HEK293T (cell line): Measurements from ENCODE around the gene HDAC8.
A peak's percentile ranks its signal among the peaks of the same experiment; 100 is the strongest.

ENCODE experiments used
- CTCF ChIA-PET: fragments of 350-600 bp; formaldehyde crosslinking; extraction: SDS; loops from one replicate; lab custom pipeline; 2021; ENCODE audit warnings: antibody characterized with exemption, inconsistent platforms; lab: Yijun Ruan, JAX
- POLR2A ChIA-PET: fragments of 350-600 bp; formaldehyde crosslinking; extraction: SDS; loops from one replicate; lab custom pipeline; 2020; ENCODE audit warnings: antibody characterized with exemption, inconsistent platforms; lab: Yijun Ruan, JAX
- DNase-seq: peaks from one replicate; pipeline ENCODE4 v3.0.0; 2012; ENCODE audit warnings: mixed read lengths; ENCODE audit errors: extremely low spot score
- ARNT ChIP-seq: fragments of 450-650 bp; IDR thresholded peaks from 2 replicates; pipeline ENCODE4 v1.6.1; 2017; ENCODE audit warnings: mild to moderate bottlenecking
- BHLHE40 ChIP-seq: fragments of 450-650 bp; IDR thresholded peaks from 2 replicates; pipeline ENCODE4 v1.6.1; 2016; ENCODE audit warnings: mild to moderate bottlenecking, moderate library complexity, borderline replicate concordance
- CTBP1 ChIP-seq: fragments of 450-650 bp; IDR thresholded peaks from 2 replicates; pipeline ENCODE4 v1.6.1; 2016; ENCODE audit warnings: borderline replicate concordance
- ELF4 ChIP-seq: fragments of 450-650 bp; IDR thresholded peaks from 2 replicates; pipeline ENCODE4 v1.6.1; 2017; ENCODE audit warnings: antibody characterized with exemption
- FOXA1 ChIP-seq: fragments of 450-650 bp; IDR thresholded peaks from 2 replicates; pipeline ENCODE4 v1.6.1; 2016; ENCODE audit warnings: mild to moderate bottlenecking
- FOXK2 ChIP-seq: fragments of 450-650 bp; IDR thresholded peaks from 2 replicates; pipeline ENCODE4 v1.6.1; 2016; ENCODE audit warnings: mild to moderate bottlenecking
- FOXM1 ChIP-seq: fragments of 450-650 bp; IDR thresholded peaks from 2 replicates; pipeline ENCODE4 v1.6.1; 2017; ENCODE audit warnings: mild to moderate bottlenecking, borderline replicate concordance
- HDGF ChIP-seq: fragments of 450-650 bp; IDR thresholded peaks from 2 replicates; pipeline ENCODE4 v1.6.1; 2017; ENCODE audit warnings: antibody characterized with exemption, borderline replicate concordance
- L3MBTL2 ChIP-seq: fragments of 450-650 bp; conservative IDR thresholded peaks from 2 replicates; pipeline ENCODE4 v1.6.1; 2016; ENCODE audit warnings: mild to moderate bottlenecking
- LEF1 ChIP-seq: fragments of 450-650 bp; IDR thresholded peaks from 2 replicates; pipeline ENCODE4 v1.6.1; 2017; ENCODE audit warnings: mild to moderate bottlenecking, borderline replicate concordance
- NFRKB ChIP-seq: fragments of 450-650 bp; IDR thresholded peaks from 2 replicates; pipeline ENCODE4 v1.6.1; 2016; ENCODE audit warnings: mild to moderate bottlenecking, moderate library complexity
- SP1 ChIP-seq: fragments of 450-650 bp; IDR thresholded peaks from 2 replicates; pipeline ENCODE4 v1.6.1; 2017
- SUZ12 ChIP-seq: fragments of 450-650 bp; IDR thresholded peaks from 2 replicates; pipeline ENCODE4 v1.6.1; 2016; ENCODE audit warnings: mild to moderate bottlenecking
- TARDBP ChIP-seq: fragments of 450-650 bp; IDR thresholded peaks from 2 replicates; pipeline ENCODE4 v1.6.1; 2016
- ZNF384 ChIP-seq: fragments of 450-650 bp; IDR thresholded peaks from 2 replicates; pipeline ENCODE4 v1.6.1; 2016
- TF ChIP-seq, protein P1 (sequence below): fragments of 450-650 bp; IDR thresholded peaks from 2 replicates; pipeline ENCODE4 v1.6.1; 2016

HDAC8 gene

DNA sequence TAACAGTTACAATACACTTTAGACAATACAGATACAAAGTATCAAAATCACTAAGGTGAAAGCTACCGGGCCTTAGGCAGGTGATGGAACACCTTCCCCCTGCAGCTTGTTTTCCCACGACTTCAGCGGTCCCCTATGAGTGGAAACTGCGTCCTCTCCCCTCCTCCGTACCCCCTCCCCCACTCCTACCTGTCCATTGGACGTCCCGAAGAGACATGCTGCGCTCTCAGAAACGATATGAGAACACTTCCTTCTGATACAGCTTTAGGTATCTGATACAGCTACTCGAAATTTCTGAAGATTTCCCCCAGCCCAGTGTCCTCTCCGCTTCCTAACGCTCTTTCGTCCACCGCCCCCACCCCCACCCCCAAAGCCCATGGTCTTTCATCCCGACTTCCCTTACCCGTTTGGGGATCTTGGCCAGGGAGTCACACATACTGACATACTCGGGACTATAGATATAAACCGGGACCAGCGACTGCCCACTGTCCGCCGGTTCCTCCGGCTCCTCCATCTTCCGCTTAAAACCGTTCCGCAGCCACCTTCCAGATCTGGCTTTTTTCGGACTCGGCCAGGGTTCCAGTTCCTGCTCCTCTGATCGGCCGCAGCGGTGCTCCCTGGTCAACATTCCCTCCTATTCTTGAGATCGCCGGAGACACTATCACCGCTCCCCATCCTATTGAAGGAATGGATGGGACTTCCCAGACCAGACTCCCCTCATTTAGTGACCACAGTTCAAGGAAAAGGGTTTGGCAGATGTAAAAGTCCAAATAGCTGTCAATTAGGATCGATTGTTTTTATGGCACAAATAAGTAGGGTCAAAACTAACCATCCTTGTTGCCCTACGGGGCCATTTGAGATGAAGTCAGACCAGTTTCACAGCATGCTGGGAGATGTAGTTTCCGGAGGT lies at the start of gene HDAC8:
Gene HDAC8 (minus strand): TSS at position 596 of the 910 bp plus-strand sequence. CDS start 82 bp downstream, at position 514.
- CTCF ChIA-PET, result interaction anchor here (0.6 kb wide), 1 partner anchor 17 kb away, joined by 3 read pairs; no protein-coding TSS in a partner anchor
- POLR2A ChIA-PET, result no interaction called here

DNA sequence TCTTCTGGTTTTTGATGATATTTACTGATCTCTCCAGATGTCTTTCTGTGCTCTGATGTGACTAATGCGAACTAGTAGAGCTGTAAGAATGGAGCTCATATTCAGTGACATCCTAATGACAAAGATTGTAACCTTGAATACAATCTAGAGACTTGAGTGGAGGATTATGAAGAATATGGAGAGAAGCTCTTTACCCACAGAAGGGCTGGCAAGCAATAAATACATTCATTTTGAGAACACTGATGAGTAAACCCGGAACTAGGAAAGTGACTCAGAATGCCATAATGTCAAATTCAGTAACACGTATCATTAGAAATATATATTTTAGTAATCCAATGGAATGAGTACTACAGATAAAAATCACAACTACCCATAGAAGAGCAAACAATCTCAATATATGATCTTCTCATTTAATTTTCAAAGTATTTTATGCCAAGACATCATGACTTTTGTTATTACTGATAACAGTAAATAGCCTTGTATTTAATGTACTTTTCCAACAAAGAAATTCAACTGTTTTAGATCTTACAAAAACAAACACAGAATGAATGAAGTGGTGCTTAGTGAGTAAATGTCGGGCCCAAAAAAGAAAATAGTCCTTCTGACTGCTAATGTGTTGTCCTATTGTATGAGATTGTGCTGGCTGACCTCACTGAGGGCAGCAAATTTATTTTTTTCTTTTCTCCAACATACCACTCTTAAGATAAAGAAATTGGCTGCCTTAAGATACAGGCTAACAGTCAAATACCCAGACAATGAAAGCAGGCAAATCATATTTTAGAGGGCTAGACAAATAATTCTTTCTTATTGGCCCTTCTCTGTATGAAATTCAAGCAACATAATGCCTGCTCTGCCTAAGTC lies 49.2 kb upstream of the HDAC8 start:
- TF ChIP-seq L3MBTL2 (no peak), SUZ12 (no peak), NFRKB (no peak), SP1 (no peak), FOXA1 (no peak), HDGF (no peak), ZNF384 (no peak), FOXM1 (no peak), LEF1 (no peak), ARNT (no peak), CTBP1 (no peak), ELF4 (no peak), FOXK2 (no peak), BHLHE40 (no peak)
- ChIA-PET CTCF (no interaction called here), POLR2A (interaction anchor here (0.7 kb wide), 1 partner anchor 7 kb away, joined by 3 read pairs; no protein-coding TSS in a partner anchor)
- no peak for DNase-seq

More for the DNA sequence above, at the start of gene HDAC8:
- TF ChIP-seq LEF1, result no peak
- no peak for TF ChIP-seq FOXM1
- peak; percentile 93 for TF ChIP-seq ELF4
- TF ChIP-seq NFRKB, result peak; percentile 36; the same call in 1 of the 2 replicates
- peak; percentile 76 for TF ChIP-seq SUZ12
- TF ChIP-seq ZNF384, result no peak
- peak; percentile 28; the same call in 1 of the 2 replicates for TF ChIP-seq L3MBTL2
- TF ChIP-seq, protein P1, sequence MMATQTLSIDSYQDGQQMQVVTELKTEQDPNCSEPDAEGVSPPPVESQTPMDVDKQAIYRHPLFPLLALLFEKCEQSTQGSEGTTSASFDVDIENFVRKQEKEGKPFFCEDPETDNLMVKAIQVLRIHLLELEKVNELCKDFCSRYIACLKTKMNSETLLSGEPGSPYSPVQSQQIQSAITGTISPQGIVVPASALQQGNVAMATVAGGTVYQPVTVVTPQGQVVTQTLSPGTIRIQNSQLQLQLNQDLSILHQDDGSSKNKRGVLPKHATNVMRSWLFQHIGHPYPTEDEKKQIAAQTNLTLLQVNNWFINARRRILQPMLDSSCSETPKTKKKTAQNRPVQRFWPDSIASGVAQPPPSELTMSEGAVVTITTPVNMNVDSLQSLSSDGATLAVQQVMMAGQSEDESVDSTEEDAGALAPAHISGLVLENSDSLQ, result peak; percentile 40; the same call in 1 of the 2 replicates
- TF ChIP-seq BHLHE40, result no peak
- TF ChIP-seq CTBP1, result peak; percentile 92
- peak; percentile 74; the same call in 1 of the 2 replicates for TF ChIP-seq FOXK2
- TF ChIP-seq TARDBP, result no peak
- no peak for TF ChIP-seq ARNT
- no peak for TF ChIP-seq HDGF
- no peak for TF ChIP-seq FOXA1
- peak; percentile 84 for DNase-seq

DNA sequence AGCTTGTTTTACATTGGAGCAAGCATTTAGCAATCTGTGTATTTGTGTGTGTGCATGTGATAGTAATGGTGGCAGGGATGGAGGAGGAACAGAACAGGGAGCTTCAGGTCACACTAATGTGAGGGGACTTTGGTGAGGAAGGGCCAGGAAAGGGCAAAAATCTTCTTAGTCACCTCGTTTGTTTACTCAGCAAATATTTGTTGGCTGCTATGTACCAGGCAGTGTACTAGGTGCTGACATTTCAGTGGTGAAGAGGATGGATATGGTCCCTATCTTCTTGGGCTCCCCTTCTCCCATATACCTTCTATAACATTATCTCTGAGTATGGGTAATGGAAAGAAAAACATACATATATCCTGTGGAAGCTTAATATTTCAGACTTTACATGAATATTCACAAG lies 48.5 kb upstream of the HDAC8 start:
- TF ChIP-seq L3MBTL2 (no peak), NFRKB (no peak), HDGF (no peak), FOXK2 (no peak), ZNF384 (no peak), TARDBP (no peak), BHLHE40 (no peak), FOXA1 (no peak), ARNT (no peak)
- TF ChIP-seq, protein P1, result no peak
- CTCF ChIA-PET, result no interaction called here
- DNase-seq, result no peak
- POLR2A ChIA-PET, result interaction anchor here (0.7 kb wide), 1 partner anchor 8 kb away, joined by 3 read pairs; no protein-coding TSS in a partner anchor

DNA sequence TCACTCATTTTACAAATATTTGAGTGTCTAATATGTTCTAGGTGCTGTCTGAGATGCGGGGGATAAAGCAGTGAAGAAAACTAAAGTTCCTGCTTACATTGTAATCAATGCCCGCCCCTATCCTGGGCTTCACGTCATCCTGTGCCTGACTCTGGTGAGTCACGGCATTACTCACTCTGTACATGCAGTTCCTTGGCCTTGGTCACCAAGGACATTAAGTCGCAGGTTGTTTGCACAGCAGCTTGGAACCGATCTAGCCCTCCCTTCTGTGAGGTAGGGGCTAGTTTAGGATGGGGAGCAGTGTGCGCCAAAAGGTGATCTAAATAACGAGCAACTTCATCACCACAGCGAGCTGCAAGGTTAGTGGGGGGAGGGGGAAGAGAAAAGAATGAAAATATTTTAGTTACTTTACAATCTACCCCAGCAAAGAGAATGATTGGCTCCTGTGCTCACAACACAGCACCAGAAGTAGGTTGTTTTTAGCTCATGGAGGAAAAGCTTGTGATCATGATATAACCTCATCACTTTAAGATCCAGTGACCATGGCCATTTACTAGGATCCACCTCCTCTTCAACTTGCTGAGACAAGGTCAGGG lies 48.0 kb upstream of the HDAC8 start:
- CTCF ChIA-PET, result no interaction called here
- TF ChIP-seq LEF1, result no peak
- no peak for TF ChIP-seq NFRKB
- no peak for TF ChIP-seq FOXA1
- TF ChIP-seq FOXK2, result no peak
- no peak for TF ChIP-seq ZNF384
- TF ChIP-seq, protein P1, result no peak
- DNase-seq, result peak; percentile 46
- POLR2A ChIA-PET, result interaction anchor here (0.7 kb wide), 1 partner anchor 8 kb away, joined by 3 read pairs; no protein-coding TSS in a partner anchor

DNA sequence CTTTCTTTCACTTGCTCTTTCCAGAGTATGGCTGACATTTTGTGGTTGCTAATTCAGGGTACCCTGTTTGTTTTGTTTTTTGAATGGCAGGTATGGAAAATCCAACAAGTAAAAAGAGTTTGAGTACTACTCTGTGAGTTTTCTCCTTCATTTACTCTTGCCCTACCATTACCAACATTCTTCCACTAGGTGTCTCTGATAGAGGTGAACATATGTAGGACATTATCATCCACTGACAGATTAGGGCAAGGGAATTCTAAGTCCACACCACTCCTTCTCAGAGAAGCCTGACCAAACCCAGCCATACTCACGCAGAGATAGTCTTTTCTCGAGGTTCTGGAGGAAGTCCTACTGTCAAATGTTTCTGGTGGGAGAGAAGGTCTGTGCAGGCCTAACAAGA lies 36.7 kb upstream of the HDAC8 start:
- TF ChIP-seq LEF1, result no peak
- no peak for TF ChIP-seq SUZ12
- no peak for TF ChIP-seq L3MBTL2
- TF ChIP-seq HDGF, result no peak
- TF ChIP-seq, protein P1, result no peak
- no peak for TF ChIP-seq FOXK2
- TF ChIP-seq SP1, result no peak
- no peak for TF ChIP-seq CTBP1
- no peak for TF ChIP-seq BHLHE40
- no peak for TF ChIP-seq ZNF384
- TF ChIP-seq TARDBP, result no peak
- no peak for TF ChIP-seq ELF4
- no peak for TF ChIP-seq FOXA1
- TF ChIP-seq ARNT, result no peak
- TF ChIP-seq FOXM1, result no peak
- no peak for TF ChIP-seq NFRKB
- peak; percentile 29 for DNase-seq
- CTCF ChIA-PET, result no interaction called here
- POLR2A ChIA-PET, result no interaction called here
